Hematopoietic multipotent progenitor cell (in vitro differentiated cells): ENCODE measurements around the gene ZNF415. TPM values are rescaled to one million over a fixed set of nuclear protein-coding genes. Genes with fewer than 3 reads are reported as not detected.

ENCODE experiments used
- DNase-seq, 3 donors: peaks; one replicate each; pipeline ENCODE4 v3.0.0-alpha.2; 2011 to 2015; ENCODE audit warnings: low read depth in 2 of 3, low spot score in 2 of 3
- total RNA-seq: library from RNA; depleted of rRNA; stranded (reverse); fragments of >200 nt; gene quantifications from one replicate; pipeline ENCODE4 v1.2.3, GENCODE V29; 2012

Gene ZNF415
- total RNA-seq, 1 donor = 4.6 TPM

DNA sequence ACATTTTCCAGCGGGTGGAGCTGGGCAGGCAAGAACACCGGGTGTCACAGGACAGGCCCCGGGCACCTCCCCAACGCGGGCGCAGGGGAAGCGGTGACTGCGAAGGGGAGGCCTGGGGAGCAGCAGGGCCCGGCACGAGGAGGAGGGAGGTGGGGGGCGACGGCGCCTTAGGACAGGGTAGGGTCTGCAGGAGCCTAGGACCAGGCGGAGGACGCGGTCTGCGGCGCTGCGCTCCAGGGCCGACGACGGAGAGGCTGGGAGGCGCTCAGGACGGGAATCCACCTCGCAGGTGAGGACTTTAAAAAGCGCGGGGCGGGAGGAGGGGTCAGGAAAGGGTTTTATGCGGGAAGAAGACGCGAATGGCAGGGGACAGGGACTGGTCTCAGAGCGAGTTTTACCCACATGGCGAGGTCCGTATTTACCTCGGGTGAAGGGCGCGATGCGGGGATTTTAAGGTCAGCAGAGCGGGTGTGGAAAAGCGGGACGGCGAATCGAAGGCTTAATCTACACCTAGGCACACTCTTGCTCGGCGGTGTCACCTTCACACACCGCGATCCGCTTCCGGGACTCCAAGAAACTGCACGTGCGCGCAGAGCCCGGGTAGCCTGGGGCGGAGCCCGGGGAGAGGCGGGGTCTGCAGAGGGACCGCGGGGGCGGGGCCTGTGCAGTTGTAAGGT, 74.7 kb downstream of the ZNF415 start:
- peak in 2 of 3 donors; percentile 16 to 43 for DNase-seq

Other genes starting within 250 kb of the ZNF415 start
- gene ZNF320, start 235.3 kb downstream of the ZNF415 start, total RNA-seq = 9.4 TPM
- 7.0 TPM for gene ZNF888, start 209.5 kb downstream of the ZNF415 start, total RNA-seq
- 9.2 TPM for gene ZNF816, start 170.0 kb downstream of the ZNF415 start, total RNA-seq
- gene ERVV-1, start 119.0 kb downstream of the ZNF415 start, total RNA-seq = under 0.01 TPM
- gene ERVV-2, start 88.2 kb downstream of the ZNF415 start, total RNA-seq = not detected
- 33.4 TPM for gene ZNF160, start 29.5 kb downstream of the ZNF415 start, total RNA-seq
- gene ZNF347, start 26.1 kb upstream of the ZNF415 start, total RNA-seq = 3.2 TPM
- gene ZNF665, start 60.4 kb upstream of the ZNF415 start, total RNA-seq = 6.2 TPM
- gene ZNF677, start 122.0 kb upstream of the ZNF415 start, total RNA-seq = 11.3 TPM
- gene VN1R2, start 125.4 kb upstream of the ZNF415 start, total RNA-seq = under 0.01 TPM
- not detected for gene VN1R4, start 134.8 kb upstream of the ZNF415 start, total RNA-seq
- 3.5 TPM for gene ZNF845, start 200.8 kb upstream of the ZNF415 start, total RNA-seq
- 8.6 TPM for gene ZNF525, start 232.8 kb upstream of the ZNF415 start, total RNA-seq